GM18505 (cell line): ENCODE results near the gene ABO.
"Not testable (repeated sequence)": the region's sequence is repeated elsewhere in the genome, so short reads cannot be mapped to it uniquely, and the experiment has no call there.

ENCODE experiments used
- ATAC-seq: cut with Tn5 transposase; IDR thresholded peaks from one replicate; pipeline ENCODE4 v1.9.1; 2021; ENCODE audit not compliant: unreplicated experiment
- POLR2A ChIP-seq: IDR thresholded peaks from 4 replicates; pipeline ENCODE4 v1.6.1; 2011; ENCODE audit warnings: borderline replicate concordance; ENCODE audit not compliant: insufficient read depth, insufficient read length; ENCODE audit errors: extremely low read depth

The ABO gene

DNA sequence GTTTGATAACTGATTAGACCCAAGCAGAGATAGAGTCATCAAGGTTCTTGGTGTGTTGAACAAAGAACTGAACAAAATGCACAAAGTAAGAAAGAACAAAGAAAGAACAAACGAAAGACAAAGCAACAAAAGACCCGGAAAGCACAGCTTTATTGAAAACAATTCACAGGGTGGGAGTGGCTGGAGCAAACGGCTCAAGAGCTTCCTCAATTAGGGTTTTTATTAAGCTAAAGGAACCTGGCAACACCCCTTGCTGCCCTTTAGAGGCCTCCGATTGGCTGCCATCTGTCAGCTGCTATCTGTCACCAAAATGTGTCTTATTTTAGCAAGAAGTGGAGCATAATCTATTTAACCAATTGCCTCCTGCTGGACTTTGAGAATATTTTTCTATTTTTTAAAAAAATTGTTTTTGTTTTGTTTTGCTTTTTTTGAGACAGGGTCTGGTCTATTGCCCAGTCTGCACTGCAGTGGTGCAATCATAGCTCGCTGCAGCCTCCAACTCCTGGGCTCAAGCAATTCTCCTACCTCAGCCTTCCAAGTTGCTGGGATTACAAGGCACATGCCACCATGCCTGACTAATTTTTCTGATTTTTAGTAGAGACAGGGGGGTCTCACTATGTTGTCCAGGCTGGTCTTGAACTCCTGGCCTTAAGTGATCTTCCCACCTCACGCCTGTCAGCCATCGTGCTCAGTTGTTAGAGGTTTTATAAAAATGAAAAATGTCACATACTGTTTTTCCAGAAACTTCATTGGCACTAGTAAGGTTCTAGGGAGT is 7.7 kb upstream of the ABO start:
- TF ChIP-seq POLR2A: no peak
- no peak for ATAC-seq

DNA sequence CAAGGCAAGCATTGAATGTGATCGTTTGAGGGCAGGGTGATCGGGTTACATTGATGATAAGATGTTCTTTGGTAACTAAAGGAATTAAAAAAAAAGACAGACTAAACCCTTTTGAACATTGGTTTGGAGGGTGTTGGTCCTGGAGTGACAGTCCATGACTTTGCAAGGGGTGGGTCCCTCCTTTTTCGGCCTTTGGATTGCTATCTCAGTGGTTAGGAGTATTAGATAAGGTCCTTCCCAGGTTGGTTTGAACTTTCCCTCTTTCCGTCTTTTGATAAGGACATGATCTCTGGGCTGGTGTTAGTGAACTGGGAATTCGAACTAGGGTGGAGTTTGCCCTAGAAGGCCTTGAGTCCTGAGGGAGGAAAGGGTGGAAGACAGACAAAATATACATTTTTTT is 5.4 kb upstream of the ABO start:
- ATAC-seq: no peak
- TF ChIP-seq POLR2A: no peak

- TF ChIP-seq POLR2A: no peak
- ATAC-seq: no peak
Measured at GRCh38 chr9:133278161-133279114, 3.4 kb upstream of the ABO start.

GRCh38 chr9:133277467-133277866 is 2.5 kb upstream of the ABO start:
- no peak for TF ChIP-seq POLR2A
- no peak for ATAC-seq

DNA sequence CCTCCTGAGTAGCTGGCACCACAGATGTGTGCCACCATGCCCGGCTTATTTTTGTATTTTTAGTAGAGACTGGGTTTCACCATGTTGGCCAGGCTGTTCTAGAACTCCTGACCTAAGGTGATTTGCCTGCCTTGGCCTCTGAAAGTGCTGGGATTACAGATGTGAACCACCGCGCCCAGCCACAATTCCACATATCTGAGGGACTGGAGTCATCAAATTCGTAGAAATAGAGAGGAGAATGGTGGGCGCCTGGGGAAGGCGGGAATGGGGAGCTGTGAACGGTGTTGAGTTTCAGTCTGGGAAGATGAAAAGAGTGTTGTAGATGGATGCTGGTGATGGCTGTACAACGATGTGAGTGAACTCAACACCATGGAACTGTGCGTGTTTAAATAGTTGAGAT is 1.9 kb upstream of the ABO start:
- no peak for ATAC-seq
- no peak for TF ChIP-seq POLR2A

DNA sequence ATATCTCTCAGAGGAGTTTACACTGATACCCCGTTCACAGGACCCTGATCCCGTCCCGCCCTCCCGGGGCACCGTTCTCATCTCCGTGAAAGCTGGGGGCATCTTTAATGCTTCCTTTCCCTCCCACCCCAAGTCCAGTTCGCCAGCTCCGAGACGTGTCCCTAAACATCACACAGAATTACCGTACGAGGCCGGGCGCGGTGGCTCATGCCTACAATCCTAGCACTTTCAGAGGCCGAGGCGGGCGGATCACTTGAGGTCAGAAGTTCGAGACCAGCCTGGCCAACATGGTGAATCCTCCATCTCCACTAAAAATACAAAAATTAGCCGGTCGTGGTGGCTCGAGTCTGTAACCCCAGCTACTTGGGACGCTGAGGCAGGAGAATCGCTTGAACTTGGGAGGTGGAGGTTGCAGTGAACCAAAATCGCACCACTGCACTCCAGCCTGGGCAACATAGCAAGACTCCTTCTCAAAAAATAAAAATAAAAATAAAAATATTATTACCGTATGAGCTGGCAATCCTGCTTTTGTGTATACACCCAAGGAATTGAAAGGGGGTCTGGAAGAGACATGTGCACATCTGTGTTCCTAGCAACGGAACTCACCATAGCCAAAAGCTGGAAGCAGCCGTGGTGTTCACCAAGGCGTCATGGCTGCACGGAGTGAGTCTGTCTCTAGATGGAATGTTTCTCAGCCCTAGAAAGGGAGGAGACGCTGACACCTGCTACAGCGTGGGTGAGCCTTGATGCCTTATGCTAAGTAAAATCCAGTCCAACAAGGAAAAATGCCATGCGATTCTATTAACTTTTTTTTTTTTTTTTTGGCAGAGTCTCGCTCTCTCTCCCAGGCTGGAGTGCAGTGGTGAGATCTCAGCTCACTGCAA is 1.2 kb upstream of the ABO start:
- TF ChIP-seq POLR2A: no peak
- no peak for ATAC-seq

DNA sequence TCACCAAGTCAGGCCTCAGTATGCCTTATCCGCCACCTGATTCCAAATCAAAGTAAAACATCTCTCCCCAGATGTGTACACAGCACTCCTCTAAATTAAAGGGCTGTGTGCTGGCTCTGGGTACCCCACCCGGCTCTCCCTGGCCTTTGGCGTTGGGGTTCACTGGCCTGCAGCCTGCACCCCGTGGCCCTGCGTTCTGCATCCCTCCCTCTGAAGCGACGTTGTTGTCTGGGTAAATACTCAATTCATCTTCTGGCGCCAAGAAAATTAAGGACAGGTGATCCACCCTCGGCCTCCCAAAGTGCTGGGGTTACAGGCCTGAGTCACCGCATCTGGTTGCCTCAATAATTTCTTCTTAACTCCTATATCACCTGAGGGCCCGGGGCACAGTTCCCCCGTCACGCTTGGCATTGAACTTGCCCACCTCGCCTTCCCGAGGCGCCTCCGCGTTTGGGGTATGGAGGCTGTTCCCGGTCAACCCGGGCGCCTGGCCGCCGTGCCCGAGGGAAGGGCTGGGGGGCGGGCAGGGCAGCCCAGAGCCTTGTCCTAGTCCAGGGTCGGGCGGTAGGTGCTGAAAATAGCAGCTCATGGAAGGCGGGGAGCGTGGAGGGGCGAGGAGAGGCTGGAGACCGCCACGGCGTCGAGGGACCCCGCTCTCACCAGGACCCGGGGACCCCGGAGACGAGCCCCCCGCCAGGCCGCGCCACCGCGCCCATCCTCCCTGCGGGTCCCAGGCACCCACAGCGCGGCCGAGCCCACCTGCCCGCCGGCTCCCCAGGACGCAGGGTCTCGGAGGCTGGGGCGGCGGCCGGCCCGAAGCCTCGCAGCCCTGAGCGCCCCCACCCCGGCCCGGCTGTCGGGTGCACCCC is 531 bp downstream of the ABO start:
- ATAC-seq: no peak
- TF ChIP-seq POLR2A: no peak

DNA sequence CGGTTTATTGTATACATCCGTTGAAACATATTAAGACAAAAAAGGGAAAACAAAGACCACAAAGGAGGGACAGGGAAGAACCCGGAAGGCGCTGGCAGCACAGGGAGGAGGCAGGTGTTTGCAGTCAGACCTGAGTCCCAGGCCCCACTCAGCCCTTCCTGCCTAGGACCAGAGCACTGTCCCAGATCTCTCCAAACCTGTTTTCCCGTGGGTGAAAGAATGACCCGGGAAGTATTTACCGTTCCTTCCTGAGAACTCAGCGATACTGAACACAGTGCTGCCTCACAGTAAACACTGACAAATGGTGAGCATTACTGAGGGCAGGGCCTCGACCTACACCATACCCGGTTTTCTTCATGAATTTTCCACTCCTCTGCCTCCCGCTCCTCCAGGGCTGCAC is 1.2 kb downstream of the ABO start:
- no peak for ATAC-seq
- no peak for TF ChIP-seq POLR2A

- ATAC-seq: no peak
- no peak for TF ChIP-seq POLR2A
Measured at GRCh38 chr9:133273098-133273497, 1.9 kb downstream of the ABO start.

- no peak for ATAC-seq
- no peak for TF ChIP-seq POLR2A
Measured at GRCh38 chr9:133269537-133270362, 5.3 kb downstream of the ABO start.

GRCh38 chr9:133269136-133269535 is 5.9 kb downstream of the ABO start:
- ATAC-seq: not testable (repeated sequence)

GRCh38 chr9:133268335-133269056 is 6.5 kb downstream of the ABO start:
- TF ChIP-seq POLR2A: no peak
- ATAC-seq: no peak
